MCF 10A (cell line): Measurements from ENCODE around the gene HIF1A. TPM values are rescaled to one million over a fixed set of nuclear protein-coding genes. Genes with fewer than 3 reads are reported as not detected.

Source experiments
- BruUV-seq: library from RNA; stranded (reverse); fragments of 400-500 nt; replicated peaks from 2 replicates; lab custom pipeline; 2021; lab: Mats Ljungman, UMichigan
- CTCF ChIA-PET: fragments of 300-600 bp; sonication (Branson Sonifier 250); formaldehyde crosslinking; extraction: SDS; loops from one replicate; lab custom pipeline; 2021; ENCODE audit warnings: antibody characterized with exemption, inconsistent platforms; lab: Yijun Ruan, JAX
- POLR2A ChIA-PET: fragments of 300-600, 350-650 bp; sonication (Branson Sonifier 250); formaldehyde crosslinking; extraction: SDS; loops from one replicate; lab custom pipeline; 2020; ENCODE audit warnings: antibody characterized with exemption, inconsistent platforms; lab: Yijun Ruan, JAX
- DNase-seq: peaks from one replicate; pipeline ENCODE4 v3.0.0-alpha.2; 2018; ENCODE audit not compliant: unreplicated experiment
- H3K27ac Mint-ChIP-seq: one replicate; pipeline ENCODE4 v1.8.0; 2022; ENCODE audit warnings: mild to moderate bottlenecking, low read depth, mixed read lengths; ENCODE audit not compliant: unreplicated experiment
- H3K27me3 Mint-ChIP-seq: one replicate; pipeline ENCODE4 v1.8.0; 2022; ENCODE audit warnings: mixed read lengths; ENCODE audit not compliant: insufficient read depth, unreplicated experiment
- H3K36me3 Mint-ChIP-seq: one replicate; pipeline ENCODE4 v1.8.0; 2022; ENCODE audit warnings: mild to moderate bottlenecking, moderate library complexity, mixed read lengths; ENCODE audit not compliant: insufficient read depth, unreplicated experiment
- H3K4me1 Mint-ChIP-seq: one replicate; pipeline ENCODE4 v1.8.0; 2022; ENCODE audit warnings: mixed read lengths; ENCODE audit not compliant: insufficient read depth, unreplicated experiment
- H3K4me3 Mint-ChIP-seq: one replicate; pipeline ENCODE4 v1.8.0; 2022; ENCODE audit warnings: mild to moderate bottlenecking, moderate library complexity, mixed read lengths; ENCODE audit not compliant: unreplicated experiment
- H3K9me3 Mint-ChIP-seq: one replicate; pipeline ENCODE4 v1.8.0; 2022; ENCODE audit warnings: mixed read lengths; ENCODE audit not compliant: unreplicated experiment
- intact Hi-C: fragments of 100-400 bp; cut with micrococcal nuclease; formaldehyde crosslinking; loops from 2 replicates; pipeline ENCODE4 v1.14.1; 2022
- total RNA-seq: library from RNA; stranded (reverse); gene quantifications from 2 replicates; pipeline ENCODE4 v1.2.3, GENCODE V29; 2022
- TF ChIP-seq, protein P1 (sequence below): fragments of 200-600 bp; IDR thresholded peaks from one replicate; pipeline ENCODE4 v1.8.0; 2022; ENCODE audit warnings: antibody characterized with exemption, mild to moderate bottlenecking; ENCODE audit not compliant: unreplicated experiment

The HIF1A gene
- total RNA-seq, 1 experiment from 2014 or later = 193 TPM

DNA sequence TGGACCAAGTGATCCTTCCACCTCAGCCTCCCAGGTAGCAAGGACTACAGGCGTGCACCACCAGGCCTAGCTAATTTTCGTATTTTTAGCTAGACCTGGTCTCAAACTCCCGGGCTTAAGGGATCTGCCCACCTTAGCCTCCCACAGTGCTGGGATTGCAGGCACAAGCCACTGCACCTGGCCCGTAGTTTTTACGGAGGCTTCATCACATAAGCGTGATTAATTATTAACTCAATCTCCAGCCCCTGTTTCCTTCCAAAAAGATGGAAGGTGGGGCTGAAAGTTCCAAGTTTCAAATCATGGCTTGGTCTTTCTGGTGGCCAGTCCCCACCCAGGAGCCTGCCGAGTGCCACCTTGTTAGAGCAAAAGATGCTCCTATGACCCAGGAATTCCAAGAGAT, 22.5 kb upstream of the HIF1A start:
- TF ChIP-seq, protein P1, sequence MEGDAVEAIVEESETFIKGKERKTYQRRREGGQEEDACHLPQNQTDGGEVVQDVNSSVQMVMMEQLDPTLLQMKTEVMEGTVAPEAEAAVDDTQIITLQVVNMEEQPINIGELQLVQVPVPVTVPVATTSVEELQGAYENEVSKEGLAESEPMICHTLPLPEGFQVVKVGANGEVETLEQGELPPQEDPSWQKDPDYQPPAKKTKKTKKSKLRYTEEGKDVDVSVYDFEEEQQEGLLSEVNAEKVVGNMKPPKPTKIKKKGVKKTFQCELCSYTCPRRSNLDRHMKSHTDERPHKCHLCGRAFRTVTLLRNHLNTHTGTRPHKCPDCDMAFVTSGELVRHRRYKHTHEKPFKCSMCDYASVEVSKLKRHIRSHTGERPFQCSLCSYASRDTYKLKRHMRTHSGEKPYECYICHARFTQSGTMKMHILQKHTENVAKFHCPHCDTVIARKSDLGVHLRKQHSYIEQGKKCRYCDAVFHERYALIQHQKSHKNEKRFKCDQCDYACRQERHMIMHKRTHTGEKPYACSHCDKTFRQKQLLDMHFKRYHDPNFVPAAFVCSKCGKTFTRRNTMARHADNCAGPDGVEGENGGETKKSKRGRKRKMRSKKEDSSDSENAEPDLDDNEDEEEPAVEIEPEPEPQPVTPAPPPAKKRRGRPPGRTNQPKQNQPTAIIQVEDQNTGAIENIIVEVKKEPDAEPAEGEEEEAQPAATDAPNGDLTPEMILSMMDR = no peak
- BruUV-seq = no TSS peak
- H3K36me3 Mint-ChIP-seq = no peaks in the 10 kb centered on the region
- DNase-seq = no peak
- intact Hi-C loops = no loop called here
- no peak overlapping the region for H3K27ac Mint-ChIP-seq
- H3K9me3 Mint-ChIP-seq = no peaks in the 10 kb centered on the region
- no peak overlapping the region for H3K4me3 Mint-ChIP-seq
- ChIA-PET POLR2A (no interaction called here), CTCF (no interaction called here)
- H3K27me3 Mint-ChIP-seq = no peaks in the 10 kb centered on the region
- H3K4me1 Mint-ChIP-seq = no peaks in the 10 kb centered on the region

DNA sequence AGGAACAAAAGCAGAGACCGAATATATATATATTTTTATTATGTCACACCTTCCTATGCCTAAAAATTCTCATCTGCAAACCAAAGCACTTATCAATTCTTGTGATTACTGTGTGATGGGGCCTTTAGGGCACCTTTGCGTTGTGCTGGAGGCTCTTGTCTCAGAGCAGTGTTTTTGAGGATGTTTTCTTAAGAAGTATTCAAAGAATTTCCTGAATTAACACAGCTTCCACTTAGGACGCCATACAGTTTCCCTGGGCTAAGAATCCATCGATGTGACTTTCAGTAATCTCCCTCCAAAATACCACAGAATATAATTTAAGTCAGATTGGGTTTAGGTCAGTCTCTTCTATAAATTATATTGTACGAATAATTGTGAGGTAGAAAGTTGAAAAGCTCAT, 22.0 kb upstream of the HIF1A start:
- DNase-seq = no peak
- no TSS peak for BruUV-seq
- H3K36me3 Mint-ChIP-seq = no peaks in the 10 kb centered on the region
- TF ChIP-seq, protein P1 = no peak
- H3K27ac Mint-ChIP-seq = no peak overlapping the region
- intact Hi-C loops = no loop called here
- ChIA-PET POLR2A (interaction anchor here (0.6 kb wide), 1 partner anchor 81 kb away, joined by 3 read pairs; no protein-coding TSS in a partner anchor), CTCF (interaction anchor here (0.6 kb wide), 1 partner anchor 211 kb away, joined by 3 read pairs; no protein-coding TSS in a partner anchor)
- H3K27me3 Mint-ChIP-seq = no peaks in the 10 kb centered on the region
- no peak overlapping the region for H3K4me3 Mint-ChIP-seq
- H3K4me1 Mint-ChIP-seq = no peaks in the 10 kb centered on the region
- H3K9me3 Mint-ChIP-seq = no peaks in the 10 kb centered on the region

DNA sequence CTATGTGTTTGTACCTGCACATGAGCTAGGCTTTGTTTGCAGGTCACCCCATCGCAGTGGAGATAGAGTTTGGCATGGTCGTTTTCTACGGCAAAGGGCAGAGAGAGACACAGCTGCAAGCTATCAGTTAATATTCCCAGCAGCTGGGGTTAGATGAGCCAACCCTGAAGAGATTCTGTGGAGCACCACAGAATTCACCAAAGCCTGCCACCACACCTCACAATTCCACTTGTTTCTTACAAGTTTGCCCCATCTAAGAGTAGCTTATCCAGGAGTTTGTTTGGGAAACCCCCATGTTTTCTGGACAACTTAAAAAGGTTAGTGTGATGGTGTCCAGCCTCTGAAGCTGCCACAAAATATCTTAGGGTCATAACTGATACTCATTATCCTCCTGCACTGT, 20.0 kb upstream of the HIF1A start:
- no TSS peak for BruUV-seq
- ChIA-PET CTCF (interaction anchor here (0.5 to 1.4 kb wide), 4 partner anchors 12 to 1630 kb away, joined by 3 to 5 read pairs (median 4); no protein-coding TSS in a partner anchor), POLR2A (no interaction called here)
- no peak overlapping the region for H3K27ac Mint-ChIP-seq
- no peak overlapping the region for H3K4me3 Mint-ChIP-seq
- DNase-seq = no peak
- no peaks in the 10 kb centered on the region for H3K9me3 Mint-ChIP-seq
- no peaks in the 10 kb centered on the region for H3K27me3 Mint-ChIP-seq
- no peaks in the 10 kb centered on the region for H3K36me3 Mint-ChIP-seq
- TF ChIP-seq, protein P1 = no peak
- intact Hi-C loops = no loop called here
- H3K4me1 Mint-ChIP-seq = no peaks in the 10 kb centered on the region

DNA sequence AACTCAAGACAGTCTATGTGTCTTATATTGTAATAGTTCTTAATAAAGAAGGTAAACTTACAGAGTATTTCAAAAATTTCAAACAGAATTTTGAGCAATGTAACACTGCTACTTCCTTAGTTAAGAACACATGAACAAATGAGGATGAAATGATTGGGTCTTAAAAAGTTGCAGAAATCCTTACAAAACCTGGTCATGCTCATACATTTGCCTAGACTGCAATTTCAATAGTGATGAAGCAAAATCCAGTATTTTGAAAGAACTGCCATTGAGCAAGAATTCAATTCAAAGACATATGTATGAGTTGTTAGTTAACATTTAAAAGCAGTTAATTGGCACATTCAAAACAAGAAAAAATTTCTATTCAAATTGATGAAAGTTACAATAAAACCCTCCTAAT, 17.8 kb upstream of the HIF1A start:
- no peak for DNase-seq
- Mint-ChIP-seq H3K9me3 (no peaks in the 10 kb centered on the region), H3K4me3 (no peak overlapping the region), H3K4me1 (no peaks in the 10 kb centered on the region), H3K27ac (no peak overlapping the region), H3K36me3 (no peaks in the 10 kb centered on the region), H3K27me3 (no peaks in the 10 kb centered on the region)
- intact Hi-C loops = no loop called here
- ChIA-PET CTCF (no interaction called here), POLR2A (interaction anchor here (0.6 to 1.2 kb wide), 3 partner anchors 24 to 112 kb away, joined by 3 read pairs; no protein-coding TSS in a partner anchor)
- TF ChIP-seq, protein P1 = no peak
- no TSS peak for BruUV-seq
